OCI-LY1 (cell line): ENCODE results near the gene FRMD6.

Experiments used
- CTCF ChIP-seq: fragments of 200-600 bp; sonication (generic), shearing (Covaris generic); IDR thresholded peaks from 2 replicates; pipeline ENCODE4 v1.5.1; 2017; ENCODE audit warnings: mild to moderate bottlenecking, antibody characterized with exemption, low read length, moderate library complexity, mixed read lengths
- EZH2 ChIP-seq: fragments of 200-600 bp; sonication (generic), shearing (Covaris generic); IDR thresholded peaks from 2 replicates; pipeline ENCODE4 v1.8.0; 2017; ENCODE audit warnings: borderline replicate concordance, mixed run types, mild to moderate bottlenecking, antibody characterized with exemption, low read length, moderate library complexity, mixed read lengths

- TF ChIP-seq CTCF (no peak), EZH2 (no peak)
These were observed 32.1 kb upstream of the FRMD6 start for GRCh38 chr14:51619561-51619960.
